Tibial nerve (tissue), 4 donors: ENCODE data around the gene CPNE2. TPM values are rescaled to one million over a fixed set of nuclear protein-coding genes. Genes with fewer than 3 reads are reported as not detected.
"Not testable (repeated sequence)": the region's sequence is repeated elsewhere in the genome, so short reads cannot be mapped to it uniquely, and the experiment has no call there.

ENCODE experiments used
- DNase-seq, 2 donors: peaks; one replicate each; pipeline ENCODE4 v3.0.0-alpha.2; 2019; ENCODE audit warnings: low spot score in 2 of 2
- H3K27ac ChIP-seq, 4 donors: fragments of 200-600 bp; sonication (generic) in 3 of 4; one replicate each; pipeline ENCODE4 v1.5.1; 2017 to 2019; ENCODE audit warnings: mild to moderate bottlenecking in 1 of 4
- H3K27me3 ChIP-seq, 2 donors: fragments of 200-600 bp; sonication (generic) in 1 of 2; one replicate each; pipeline versions ENCODE4 v1.5.1 to v1.6.0; 2017 to 2019
- H3K36me3 ChIP-seq, 3 donors: fragments of 200-600 bp; sonication (generic); one replicate each; pipeline ENCODE4 v1.5.1; 2018 to 2019
- H3K4me1 ChIP-seq, 4 donors: fragments of 200-600 bp; sonication (generic) in 3 of 4; one replicate each; pipeline ENCODE4 v1.5.1; 2017 to 2019
- H3K4me3 ChIP-seq, 4 donors: fragments of 200-600 bp; sonication (generic) in 3 of 4; one replicate each; pipeline ENCODE4 v1.5.1; 2017 to 2019; ENCODE audit warnings: mild to moderate bottlenecking in 1 of 4, moderate library complexity in 1 of 4
- H3K9me3 ChIP-seq, 4 donors: fragments of 200-600 bp; sonication (generic) in 3 of 4; one replicate each; pipeline ENCODE4 v1.5.1; 2017 to 2019
- CTCF ChIP-seq, 5 experiments: fragments of 200-600 bp in 3 of 5; fragments of 450-650 bp in 2 of 5; sonication (generic) in 3 of 5; IDR thresholded peaks; one replicate each; pipeline ENCODE4 v1.5.1; 2016 to 2019; ENCODE audit warnings: antibody characterized with exemption in 5 of 5, mild to moderate bottlenecking in 3 of 5, moderate library complexity in 2 of 5
- EP300 ChIP-seq, 2 donors: sonication (generic); formaldehyde crosslinking; IDR thresholded peaks; one replicate each; pipeline ENCODE4 v1.6.1; 2017; ENCODE audit warnings: antibody characterized with exemption in 2 of 2, mild to moderate bottlenecking in 1 of 2
- POLR2A ChIP-seq, 2 donors: fragments of 450-650 bp; IDR thresholded peaks; one replicate each; pipeline ENCODE4 v1.6.1; 2017; ENCODE audit warnings: antibody characterized with exemption in 2 of 2, mild to moderate bottlenecking in 2 of 2, moderate library complexity in 2 of 2
- WGBS, 2 donors: methylation state at CpG; one replicate each; pipeline ENCODE4 v1.1.5; 2018; 5-methylcytosine and 5-hydroxymethylcytosine counted together
- total RNA-seq, 4 donors: library from RNA; depleted of rRNA; stranded (reverse); fragments of >200 nt; gene quantifications; one replicate each; pipeline ENCODE4 v1.1.0, GENCODE V29; 2016

The CPNE2 gene
- total RNA-seq, 4 donors from 2014 or later: 32.7 to 58.8 (median 46.0) TPM

- peaks cover 0 to 22% (median 10%) of the 10 kb centered on the region in 4 donors for H3K4me1 ChIP-seq
- peak overlapping the region; percentile 64 to 91 (median 82) for H3K27ac ChIP-seq
- H3K9me3 ChIP-seq: no peaks in the 10 kb centered on the region
- no peak overlapping the region for H3K4me3 ChIP-seq
- peaks cover 0 to 33% (median 0%) of the 10 kb centered on the region in 3 donors for H3K36me3 ChIP-seq
- DNase-seq: peak; percentile 81 to 83
- WGBS, 2 donors: 24 to 31% methylated on average over 6 to 10 of the region's 11 CpGs
- no peaks in the 10 kb centered on the region for H3K27me3 ChIP-seq
- TF ChIP-seq POLR2A (IDR thresholded peaks at IDR 0.05) (no peak), EP300 (IDR thresholded peaks at IDR 0.05) (peak; percentile 71 to 92), CTCF (IDR thresholded peaks at IDR 0.05) (no peak)
Measured at GRCh38 chr16:57061084-57061905, 31.1 kb upstream of the CPNE2 start.

GRCh38 chr16:57062329-57062728 is 30.1 kb upstream of the CPNE2 start:
- no peaks in the 10 kb centered on the region for H3K27me3 ChIP-seq
- peaks cover 0 to 22% (median 10%) of the 10 kb centered on the region in 4 donors for H3K4me1 ChIP-seq
- peaks cover 0 to 31% (median 0%) of the 10 kb centered on the region in 3 donors for H3K36me3 ChIP-seq
- WGBS, 2 donors: 58 to 65% methylated on average over 8 of the region's 8 CpGs
- TF ChIP-seq CTCF (IDR thresholded peaks at IDR 0.05) (no peak), POLR2A (IDR thresholded peaks at IDR 0.05) (no peak), EP300 (IDR thresholded peaks at IDR 0.05) (peak in 1 of 2 donors; percentile 68)
- DNase-seq: peak in 1 of 2 donors; percentile 48
- peak overlapping the region; percentile 64 to 91 (median 82) for H3K27ac ChIP-seq
- H3K4me3 ChIP-seq: no peak overlapping the region
- no peaks in the 10 kb centered on the region for H3K9me3 ChIP-seq

- Histone ChIP-seq H3K4me1 (peaks cover 0 to 22% (median 10%) of the 10 kb centered on the region in 4 donors), H3K36me3 (peaks cover 0 to 33% (median 0%) of the 10 kb centered on the region in 3 donors)
- not testable (repeated sequence) for H3K9me3 ChIP-seq, H3K4me3 ChIP-seq, H3K27me3 ChIP-seq, H3K27ac ChIP-seq, DNase-seq
- WGBS, 2 donors: 84 to 88% methylated on average over 8 of the region's 8 CpGs
Measured at GRCh38 chr16:57063189-57063588, 29.2 kb upstream of the CPNE2 start.

- no peak for DNase-seq
- WGBS, 2 donors: 91 to 95% methylated on average over 5 of the region's 5 CpGs
- TF ChIP-seq CTCF (IDR thresholded peaks at IDR 0.05) (no peak), POLR2A (IDR thresholded peaks at IDR 0.05) (no peak), EP300 (IDR thresholded peaks at IDR 0.05) (no peak)
Measured at GRCh38 chr16:57064995-57065394, 27.4 kb upstream of the CPNE2 start.

GRCh38 chr16:57066625-57067024 is 25.8 kb upstream of the CPNE2 start:
- H3K9me3 ChIP-seq: no peaks in the 10 kb centered on the region
- no peaks in the 10 kb centered on the region for H3K27me3 ChIP-seq
- H3K4me3 ChIP-seq: no peak overlapping the region
- no peak for DNase-seq
- H3K4me1 ChIP-seq: peaks cover 0 to 9% (median 1%) of the 10 kb centered on the region in 4 donors
- H3K27ac ChIP-seq: no peak overlapping the region
- TF ChIP-seq POLR2A (IDR thresholded peaks at IDR 0.05) (no peak), EP300 (IDR thresholded peaks at IDR 0.05) (no peak), CTCF (IDR thresholded peaks at IDR 0.05) (no peak)
- H3K36me3 ChIP-seq: peaks cover 0 to 21% (median 0%) of the 10 kb centered on the region in 3 donors
- WGBS, 2 donors: 67 to 91% methylated on average over 4 of the region's 4 CpGs

More at GRCh38 chr16:57064995-57065394, 27.4 kb upstream of the CPNE2 start:
- Histone ChIP-seq H3K9me3 (no peaks in the 10 kb centered on the region), H3K27me3 (no peaks in the 10 kb centered on the region), H3K36me3 (peaks cover 0 to 21% (median 0%) of the 10 kb centered on the region in 3 donors), H3K4me3 (no peak overlapping the region), H3K4me1 (peaks cover 0 to 22% (median 10%) of the 10 kb centered on the region in 4 donors), H3K27ac (no peak overlapping the region)
